K562 (cell line): ENCODE results near the gene CAMK2B.

Experiments
- CBX8 ChIP-seq: fragments of 200-600 bp; sonication (generic); IDR thresholded peaks from 2 replicates; pipeline ENCODE4 v1.6.1; 2012; ENCODE audit warnings: borderline replicate concordance, mixed run types, low read depth, mild to moderate bottlenecking, moderate library complexity, mixed read lengths, low read length, control low read depth, inconsistent platforms; ENCODE audit not compliant: poor library complexity, severe bottlenecking; ENCODE audit errors: extremely low read depth
- CHD4 ChIP-seq: fragments of 200-600 bp; sonication (generic); IDR thresholded peaks from 3 replicates; pipeline ENCODE4 v1.6.1; 2012; ENCODE audit warnings: low read depth, mild to moderate bottlenecking, mixed read lengths, low read length, inconsistent platforms; ENCODE audit not compliant: insufficient read depth, insufficient replicate concordance, poor library complexity, severe bottlenecking
- EHMT2 ChIP-seq: fragments of 450-650 bp; IDR thresholded peaks from 2 replicates; pipeline ENCODE4 v1.6.1; 2018; ENCODE audit warnings: antibody characterized with exemption
- GATA2 ChIP-seq: sonication (generic); formaldehyde crosslinking; IDR thresholded peaks from 2 replicates; pipeline ENCODE4 v1.4.0; 2020; ENCODE audit warnings: mild to moderate bottlenecking, missing genetic modification reagents
- GATAD2B ChIP-seq: fragments of 450-650 bp; IDR thresholded peaks from 2 replicates; pipeline ENCODE4 v1.6.1; 2017; ENCODE audit warnings: mild to moderate bottlenecking, borderline replicate concordance
- MXD1 ChIP-seq: fragments of 250-450 bp; sonication (Bioruptor Pico); IDR thresholded peaks from 2 replicates; pipeline ENCODE4 v1.8.0; 2021; ENCODE audit warnings: borderline replicate concordance, mild to moderate bottlenecking, moderate library complexity; ENCODE audit not compliant: poor library complexity, severe bottlenecking
- STAT5B ChIP-seq: fragments of 250-450 bp; sonication (Bioruptor Pico); IDR thresholded peaks from 2 replicates; pipeline ENCODE4 v1.8.0; 2021; ENCODE audit warnings: mild to moderate bottlenecking, inconsistent platforms
- ZNF311 ChIP-seq: fragments of 250-450 bp; sonication (Bioruptor Pico); IDR thresholded peaks from 2 replicates; pipeline ENCODE4 v1.4.0; 2020; ENCODE audit warnings: mild to moderate bottlenecking, moderate library complexity
- ZNF785 ChIP-seq: fragments of 250-450 bp; sonication (Bioruptor Pico); IDR thresholded peaks from 2 replicates; pipeline ENCODE4 v1.4.0; 2020; ENCODE audit warnings: mild to moderate bottlenecking
- TF ChIP-seq, protein P1 (sequence below), 3 experiments: IDR thresholded peaks in 2 of 3; conservative IDR thresholded peaks in 1 of 3; 2 replicates each; pipeline ENCODE4 v1.5.1; 2011 to 2012; ENCODE audit warnings: low read length in 3 of 3, mild to moderate bottlenecking in 3 of 3, control low read depth in 2 of 3, improper control_type of control experiment in 1 of 3, inconsistent platforms in 1 of 3, low read depth in 1 of 3, mixed read lengths in 1 of 3, moderate library complexity in 1 of 3; ENCODE audit not compliant: insufficient read depth in 2 of 3
- TF ChIP-seq, protein P2 (sequence below): fragments of 450-650 bp; IDR thresholded peaks from 2 replicates; pipeline ENCODE4 v1.6.1; 2016; ENCODE audit warnings: missing biosample characterization, missing genetic modification characterization
- TF ChIP-seq, protein P3 (sequence below): fragments of 150-350 bp; conservative IDR thresholded peaks from 2 replicates; pipeline ENCODE4 v1.6.1; 2014; ENCODE audit warnings: low read length

- TF ChIP-seq EHMT2: no peak
- TF ChIP-seq, protein P1, sequence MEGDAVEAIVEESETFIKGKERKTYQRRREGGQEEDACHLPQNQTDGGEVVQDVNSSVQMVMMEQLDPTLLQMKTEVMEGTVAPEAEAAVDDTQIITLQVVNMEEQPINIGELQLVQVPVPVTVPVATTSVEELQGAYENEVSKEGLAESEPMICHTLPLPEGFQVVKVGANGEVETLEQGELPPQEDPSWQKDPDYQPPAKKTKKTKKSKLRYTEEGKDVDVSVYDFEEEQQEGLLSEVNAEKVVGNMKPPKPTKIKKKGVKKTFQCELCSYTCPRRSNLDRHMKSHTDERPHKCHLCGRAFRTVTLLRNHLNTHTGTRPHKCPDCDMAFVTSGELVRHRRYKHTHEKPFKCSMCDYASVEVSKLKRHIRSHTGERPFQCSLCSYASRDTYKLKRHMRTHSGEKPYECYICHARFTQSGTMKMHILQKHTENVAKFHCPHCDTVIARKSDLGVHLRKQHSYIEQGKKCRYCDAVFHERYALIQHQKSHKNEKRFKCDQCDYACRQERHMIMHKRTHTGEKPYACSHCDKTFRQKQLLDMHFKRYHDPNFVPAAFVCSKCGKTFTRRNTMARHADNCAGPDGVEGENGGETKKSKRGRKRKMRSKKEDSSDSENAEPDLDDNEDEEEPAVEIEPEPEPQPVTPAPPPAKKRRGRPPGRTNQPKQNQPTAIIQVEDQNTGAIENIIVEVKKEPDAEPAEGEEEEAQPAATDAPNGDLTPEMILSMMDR (IDR thresholded peaks at IDR 0.05 in 2 of 3, conservative IDR thresholded peaks at IDR 0.05 in 1 of 3; ENCODE audit: insufficient read depth in 2 of 3, low read depth in 1 of 3, low read length in 3 of 3): no peak
- TF ChIP-seq, protein P2, sequence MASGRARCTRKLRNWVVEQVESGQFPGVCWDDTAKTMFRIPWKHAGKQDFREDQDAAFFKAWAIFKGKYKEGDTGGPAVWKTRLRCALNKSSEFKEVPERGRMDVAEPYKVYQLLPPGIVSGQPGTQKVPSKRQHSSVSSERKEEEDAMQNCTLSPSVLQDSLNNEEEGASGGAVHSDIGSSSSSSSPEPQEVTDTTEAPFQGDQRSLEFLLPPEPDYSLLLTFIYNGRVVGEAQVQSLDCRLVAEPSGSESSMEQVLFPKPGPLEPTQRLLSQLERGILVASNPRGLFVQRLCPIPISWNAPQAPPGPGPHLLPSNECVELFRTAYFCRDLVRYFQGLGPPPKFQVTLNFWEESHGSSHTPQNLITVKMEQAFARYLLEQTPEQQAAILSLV (tag): no peak
- no peak for TF ChIP-seq STAT5B (CRISPR knock-in tag)
- TF ChIP-seq, protein P3, sequence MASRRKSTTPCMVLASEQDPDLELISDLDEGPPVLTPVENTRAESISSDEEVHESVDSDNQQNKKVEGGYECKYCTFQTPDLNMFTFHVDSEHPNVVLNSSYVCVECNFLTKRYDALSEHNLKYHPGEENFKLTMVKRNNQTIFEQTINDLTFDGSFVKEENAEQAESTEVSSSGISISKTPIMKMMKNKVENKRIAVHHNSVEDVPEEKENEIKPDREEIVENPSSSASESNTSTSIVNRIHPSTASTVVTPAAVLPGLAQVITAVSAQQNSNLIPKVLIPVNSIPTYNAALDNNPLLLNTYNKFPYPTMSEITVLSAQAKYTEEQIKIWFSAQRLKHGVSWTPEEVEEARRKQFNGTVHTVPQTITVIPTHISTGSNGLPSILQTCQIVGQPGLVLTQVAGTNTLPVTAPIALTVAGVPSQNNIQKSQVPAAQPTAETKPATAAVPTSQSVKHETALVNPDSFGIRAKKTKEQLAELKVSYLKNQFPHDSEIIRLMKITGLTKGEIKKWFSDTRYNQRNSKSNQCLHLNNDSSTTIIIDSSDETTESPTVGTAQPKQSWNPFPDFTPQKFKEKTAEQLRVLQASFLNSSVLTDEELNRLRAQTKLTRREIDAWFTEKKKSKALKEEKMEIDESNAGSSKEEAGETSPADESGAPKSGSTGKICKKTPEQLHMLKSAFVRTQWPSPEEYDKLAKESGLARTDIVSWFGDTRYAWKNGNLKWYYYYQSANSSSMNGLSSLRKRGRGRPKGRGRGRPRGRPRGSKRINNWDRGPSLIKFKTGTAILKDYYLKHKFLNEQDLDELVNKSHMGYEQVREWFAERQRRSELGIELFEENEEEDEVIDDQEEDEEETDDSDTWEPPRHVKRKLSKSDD: no peak
- TF ChIP-seq ZNF785 (CRISPR knock-in tag): no peak
- no peak for TF ChIP-seq CBX8
- TF ChIP-seq CHD4: no peak
- TF ChIP-seq MXD1 (CRISPR knock-in tag): no peak
- TF ChIP-seq ZNF311 (CRISPR knock-in tag): no peak
- no peak for TF ChIP-seq GATA2 (CRISPR knock-in tag)
- TF ChIP-seq GATAD2B: no peak
Measured at GRCh38 chr7:44282601-44283171, 42.7 kb downstream of the CAMK2B start.
